HL-60 (cell line): ENCODE data around the gene PLXNB2.

ENCODE experiments used
- TF ChIP-seq, protein P1 (sequence below): IDR thresholded peaks from one replicate; pipeline ENCODE4 v1.5.1; 2011; ENCODE audit warnings: low read length, control low read depth, inconsistent platforms; ENCODE audit not compliant: insufficient read depth
- TF ChIP-seq, protein P2 (sequence below): IDR thresholded peaks from 2 replicates; pipeline ENCODE4 v1.6.1; 2012; ENCODE audit warnings: low read depth; ENCODE audit not compliant: insufficient replicate concordance

- TF ChIP-seq, protein P1, sequence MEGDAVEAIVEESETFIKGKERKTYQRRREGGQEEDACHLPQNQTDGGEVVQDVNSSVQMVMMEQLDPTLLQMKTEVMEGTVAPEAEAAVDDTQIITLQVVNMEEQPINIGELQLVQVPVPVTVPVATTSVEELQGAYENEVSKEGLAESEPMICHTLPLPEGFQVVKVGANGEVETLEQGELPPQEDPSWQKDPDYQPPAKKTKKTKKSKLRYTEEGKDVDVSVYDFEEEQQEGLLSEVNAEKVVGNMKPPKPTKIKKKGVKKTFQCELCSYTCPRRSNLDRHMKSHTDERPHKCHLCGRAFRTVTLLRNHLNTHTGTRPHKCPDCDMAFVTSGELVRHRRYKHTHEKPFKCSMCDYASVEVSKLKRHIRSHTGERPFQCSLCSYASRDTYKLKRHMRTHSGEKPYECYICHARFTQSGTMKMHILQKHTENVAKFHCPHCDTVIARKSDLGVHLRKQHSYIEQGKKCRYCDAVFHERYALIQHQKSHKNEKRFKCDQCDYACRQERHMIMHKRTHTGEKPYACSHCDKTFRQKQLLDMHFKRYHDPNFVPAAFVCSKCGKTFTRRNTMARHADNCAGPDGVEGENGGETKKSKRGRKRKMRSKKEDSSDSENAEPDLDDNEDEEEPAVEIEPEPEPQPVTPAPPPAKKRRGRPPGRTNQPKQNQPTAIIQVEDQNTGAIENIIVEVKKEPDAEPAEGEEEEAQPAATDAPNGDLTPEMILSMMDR: no peak
- TF ChIP-seq, protein P2, sequence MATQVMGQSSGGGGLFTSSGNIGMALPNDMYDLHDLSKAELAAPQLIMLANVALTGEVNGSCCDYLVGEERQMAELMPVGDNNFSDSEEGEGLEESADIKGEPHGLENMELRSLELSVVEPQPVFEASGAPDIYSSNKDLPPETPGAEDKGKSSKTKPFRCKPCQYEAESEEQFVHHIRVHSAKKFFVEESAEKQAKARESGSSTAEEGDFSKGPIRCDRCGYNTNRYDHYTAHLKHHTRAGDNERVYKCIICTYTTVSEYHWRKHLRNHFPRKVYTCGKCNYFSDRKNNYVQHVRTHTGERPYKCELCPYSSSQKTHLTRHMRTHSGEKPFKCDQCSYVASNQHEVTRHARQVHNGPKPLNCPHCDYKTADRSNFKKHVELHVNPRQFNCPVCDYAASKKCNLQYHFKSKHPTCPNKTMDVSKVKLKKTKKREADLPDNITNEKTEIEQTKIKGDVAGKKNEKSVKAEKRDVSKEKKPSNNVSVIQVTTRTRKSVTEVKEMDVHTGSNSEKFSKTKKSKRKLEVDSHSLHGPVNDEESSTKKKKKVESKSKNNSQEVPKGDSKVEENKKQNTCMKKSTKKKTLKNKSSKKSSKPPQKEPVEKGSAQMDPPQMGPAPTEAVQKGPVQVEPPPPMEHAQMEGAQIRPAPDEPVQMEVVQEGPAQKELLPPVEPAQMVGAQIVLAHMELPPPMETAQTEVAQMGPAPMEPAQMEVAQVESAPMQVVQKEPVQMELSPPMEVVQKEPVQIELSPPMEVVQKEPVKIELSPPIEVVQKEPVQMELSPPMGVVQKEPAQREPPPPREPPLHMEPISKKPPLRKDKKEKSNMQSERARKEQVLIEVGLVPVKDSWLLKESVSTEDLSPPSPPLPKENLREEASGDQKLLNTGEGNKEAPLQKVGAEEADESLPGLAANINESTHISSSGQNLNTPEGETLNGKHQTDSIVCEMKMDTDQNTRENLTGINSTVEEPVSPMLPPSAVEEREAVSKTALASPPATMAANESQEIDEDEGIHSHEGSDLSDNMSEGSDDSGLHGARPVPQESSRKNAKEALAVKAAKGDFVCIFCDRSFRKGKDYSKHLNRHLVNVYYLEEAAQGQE: no peak
Observed at GRCh38 chr22:50269573-50269969, 37.9 kb downstream of the PLXNB2 start.
